Globus pallidus (tissue), 1 donor: Measurements from ENCODE around the gene ITPR2.
A peak's percentile ranks its signal among the peaks of the same experiment; 100 is the strongest.
"Not testable (repeated sequence)": the region's sequence is repeated elsewhere in the genome, so short reads cannot be mapped to it uniquely, and the experiment has no call there.

Source experiments
- DNase-seq: peaks from one replicate; pipeline ENCODE4 v3.0.0-alpha.2; 2015; ENCODE audit warnings: low spot score

Gene ITPR2

DNA sequence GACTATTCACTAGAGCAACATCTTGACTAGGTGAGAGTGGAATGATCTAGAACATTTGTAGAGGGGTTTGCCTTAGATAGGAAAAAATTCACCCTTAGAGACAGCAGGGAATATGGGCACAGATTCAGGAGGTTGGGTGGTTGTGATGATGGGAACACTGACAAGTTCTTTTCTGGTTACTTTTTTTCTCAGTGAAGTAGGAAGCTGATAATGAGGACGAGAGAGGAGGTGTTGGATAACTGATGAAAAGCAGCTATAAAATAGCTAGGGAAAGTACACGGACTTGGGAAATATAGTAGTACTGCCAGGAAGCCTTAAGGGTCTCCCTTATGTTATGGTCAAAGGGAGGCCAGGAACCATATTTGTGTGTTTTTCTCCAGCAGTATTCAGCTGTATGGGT lies 387.1 kb downstream of the ITPR2 start:
- no peak for DNase-seq

DNA sequence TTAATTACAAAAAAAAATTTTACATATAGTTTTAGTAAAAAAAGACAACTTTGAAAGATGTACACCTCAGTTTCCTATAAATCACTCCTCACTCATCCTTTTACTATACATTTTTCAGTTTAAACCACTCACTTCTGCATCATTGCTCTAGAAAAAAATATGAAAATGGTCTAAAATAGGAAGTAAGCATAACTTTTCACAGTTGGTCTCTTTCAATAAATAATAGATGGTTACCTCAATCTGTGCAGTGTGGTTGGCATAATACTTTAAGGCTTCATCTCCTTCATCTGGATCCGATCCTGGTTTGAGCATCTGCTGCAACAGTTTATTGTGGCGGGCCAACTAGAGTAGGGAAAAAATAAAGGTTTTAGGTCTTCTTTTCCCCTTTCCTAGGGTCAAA lies 389.7 kb downstream of the ITPR2 start:
- DNase-seq: no peak

DNA sequence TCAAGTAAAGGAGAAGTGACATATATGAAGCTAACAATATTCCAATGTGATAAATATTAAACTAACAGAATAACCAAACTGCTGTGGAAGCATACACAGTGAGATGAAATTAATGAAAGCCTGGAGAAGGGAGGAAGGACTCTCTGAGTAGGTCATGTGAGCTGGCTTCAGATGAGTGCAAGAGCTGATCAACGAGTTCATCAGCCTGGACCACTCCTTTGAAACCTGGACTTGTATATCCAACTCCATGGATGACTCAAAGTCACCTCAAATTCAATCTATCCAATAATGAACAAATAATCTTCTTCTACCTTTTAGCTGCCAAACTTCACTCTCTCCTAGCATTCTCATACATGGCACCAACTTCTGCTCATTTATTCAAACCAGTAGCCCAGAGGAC lies 391.6 kb downstream of the ITPR2 start:
- no peak for DNase-seq

DNA sequence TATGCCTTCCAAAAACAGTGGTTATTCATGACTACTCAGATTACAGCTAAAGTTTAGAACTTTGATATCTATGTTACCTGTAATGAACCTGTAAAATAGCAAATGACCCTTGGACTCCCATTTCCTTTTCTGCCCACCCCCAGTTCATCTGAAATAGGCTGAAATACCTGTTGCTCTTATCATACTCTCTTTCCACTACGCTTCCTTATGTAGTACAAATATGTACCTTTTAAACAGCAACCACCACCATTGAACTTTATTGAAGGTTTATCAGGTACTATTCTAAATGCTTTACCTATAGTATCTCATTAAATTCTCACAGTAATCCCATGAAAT lies 398.0 kb downstream of the ITPR2 start:
- no peak for DNase-seq

DNA sequence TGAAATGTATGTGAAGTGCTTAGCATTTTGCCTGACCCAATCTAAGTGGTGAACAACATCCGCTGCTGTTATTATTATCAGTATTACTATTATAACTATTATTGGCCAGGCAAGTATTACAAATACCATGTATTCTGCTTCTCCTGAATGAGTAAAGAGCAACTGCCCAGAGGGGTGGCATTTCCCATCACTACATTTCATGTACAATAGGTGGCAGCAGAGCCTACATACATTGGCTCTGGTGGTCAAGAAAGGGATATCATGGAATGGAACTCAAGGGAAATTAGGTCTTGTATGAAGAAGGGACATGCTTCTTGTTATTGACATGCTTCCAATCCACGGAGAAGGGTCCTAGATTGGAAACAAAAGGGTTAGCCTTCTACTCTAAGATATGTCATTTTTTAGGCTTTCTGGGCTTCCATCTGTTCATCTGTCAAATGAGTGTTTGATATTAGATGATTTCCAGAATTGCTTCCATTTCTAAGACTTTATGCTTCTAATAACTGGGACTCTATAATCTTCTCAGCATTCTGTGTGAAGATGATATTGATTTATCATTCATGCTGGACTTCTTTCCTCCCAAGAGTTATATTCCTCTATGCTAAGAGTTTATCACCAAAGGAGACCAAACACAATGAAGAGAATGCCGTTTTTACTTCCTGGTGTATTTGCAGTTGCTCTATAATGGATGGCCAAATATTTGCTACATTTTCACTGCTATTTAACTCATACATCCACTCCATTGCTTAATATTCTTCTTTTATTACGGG lies 398.5 kb downstream of the ITPR2 start:
- peak; percentile 70 for DNase-seq

DNA sequence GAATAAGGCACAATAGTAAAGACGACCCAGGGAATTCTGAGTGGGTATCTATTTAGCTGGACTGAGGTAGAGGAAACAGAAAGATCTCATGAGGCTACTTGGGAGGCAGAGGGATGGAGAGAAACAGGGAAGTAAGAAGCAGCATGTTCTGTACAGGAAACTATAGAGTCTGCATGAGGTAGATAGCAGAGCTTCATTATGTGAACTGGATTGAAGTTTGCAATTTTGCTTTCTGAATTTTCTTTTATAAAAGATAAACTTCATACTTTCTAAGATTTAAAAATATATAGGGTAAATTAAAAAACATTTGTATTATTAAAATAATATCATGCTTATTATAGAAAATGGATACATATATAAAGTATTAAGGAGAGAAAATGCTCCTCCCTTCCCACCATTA lies 399.3 kb downstream of the ITPR2 start:
- DNase-seq: not testable (repeated sequence)

DNA sequence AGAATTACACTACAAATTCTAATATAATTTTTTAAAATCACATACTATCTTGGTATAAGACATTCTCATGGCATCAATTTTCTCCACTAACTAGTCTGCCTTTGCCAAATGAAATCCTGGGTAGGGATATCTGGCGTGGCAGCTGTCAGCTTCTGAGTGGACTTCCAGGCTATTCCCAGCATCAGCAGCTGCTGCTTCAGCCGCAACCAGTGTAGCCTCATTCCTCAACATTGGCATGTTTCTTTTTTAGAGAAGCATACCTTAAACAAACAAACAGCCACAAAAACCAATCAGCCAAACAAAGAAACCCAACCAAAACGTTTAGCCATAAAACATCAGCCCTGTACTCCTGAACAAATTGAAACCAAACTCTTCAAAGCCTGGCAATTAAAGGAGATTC lies 401.8 kb downstream of the ITPR2 start:
- no peak for DNase-seq

DNA sequence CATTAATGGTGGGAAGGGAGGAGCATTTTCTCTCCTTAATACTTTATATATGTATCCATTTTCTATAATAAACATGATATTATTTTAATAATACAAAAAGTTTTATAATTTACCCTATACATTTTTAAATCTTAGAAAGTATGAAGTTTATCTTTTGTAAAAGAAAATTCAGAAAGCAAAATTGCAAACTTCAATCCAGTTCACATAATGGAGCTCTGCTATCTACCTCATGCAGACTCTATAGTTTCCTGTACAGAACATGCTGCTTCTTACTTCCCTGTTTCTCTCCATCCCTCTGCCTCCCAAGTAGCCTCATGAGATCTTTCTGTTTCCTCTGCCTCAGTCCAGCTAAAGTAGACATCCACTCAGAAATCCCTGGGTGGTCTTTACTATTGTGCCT lies 402.4 kb downstream of the ITPR2 start:
- not testable (repeated sequence) for DNase-seq

DNA sequence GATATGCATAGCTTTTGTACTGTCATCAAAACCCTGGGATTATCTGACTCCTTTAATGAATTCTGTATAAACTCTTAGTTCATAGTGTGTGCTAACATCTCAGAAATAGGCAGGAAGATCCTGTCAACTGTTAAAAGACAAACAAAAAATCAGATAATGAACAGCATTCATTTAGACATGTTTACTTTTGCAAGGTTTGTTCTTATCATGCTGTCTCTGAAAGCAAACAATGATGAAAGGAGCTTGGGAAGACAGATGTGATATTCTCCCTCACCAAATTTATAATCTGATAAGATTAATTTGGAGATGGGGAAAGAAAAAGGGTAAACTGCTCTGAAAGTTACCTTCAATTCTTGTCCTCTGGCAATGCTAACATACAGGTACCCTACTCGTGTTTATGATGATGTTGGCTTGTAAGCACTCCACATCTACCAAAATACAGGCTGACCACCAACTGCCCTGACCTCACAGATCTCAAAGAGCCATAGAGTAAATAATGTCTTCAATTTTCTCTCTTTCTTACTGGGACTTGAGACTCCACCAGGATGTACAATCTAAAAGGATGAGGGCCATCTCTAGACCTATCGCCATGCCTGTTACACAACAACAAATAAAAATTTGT lies 403.8 kb downstream of the ITPR2 start:
- no peak for DNase-seq

DNA sequence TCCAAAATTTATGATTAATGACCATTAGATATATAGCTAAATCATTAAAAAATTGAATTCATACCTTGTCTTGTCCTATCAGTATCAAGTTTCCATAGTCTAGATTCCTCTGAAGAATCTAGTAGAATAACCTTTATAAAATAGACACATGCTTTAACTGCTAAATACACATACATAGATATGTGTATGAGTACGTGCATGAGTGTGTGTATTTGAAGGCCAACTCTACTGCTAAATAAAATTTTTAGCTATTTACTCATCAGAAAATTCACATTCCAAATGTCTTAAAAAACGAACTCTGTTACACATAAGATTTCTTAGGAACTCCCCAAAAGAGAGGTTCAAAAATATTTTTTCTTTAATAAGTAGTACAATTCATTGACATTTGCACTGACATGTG lies 404.6 kb downstream of the ITPR2 start:
- no peak for DNase-seq

DNA sequence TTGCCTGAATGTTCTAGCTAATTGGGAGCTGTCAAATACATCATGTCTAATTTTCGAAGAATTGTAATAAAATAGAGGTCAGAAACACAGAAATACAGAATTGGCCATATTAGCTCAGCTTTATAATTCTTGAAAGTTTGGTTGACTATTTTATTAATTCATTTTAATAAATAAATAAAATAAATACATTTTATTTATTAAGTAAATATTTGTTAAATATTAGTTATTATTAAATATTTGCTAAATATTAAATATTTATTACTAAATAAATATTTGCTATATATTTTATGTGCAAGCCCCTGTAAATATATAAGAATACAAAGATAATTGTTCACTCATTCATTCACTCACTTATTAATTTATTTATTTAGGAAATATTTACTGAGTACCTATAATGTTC lies 406.3 kb downstream of the ITPR2 start:
- DNase-seq: no peak

DNA sequence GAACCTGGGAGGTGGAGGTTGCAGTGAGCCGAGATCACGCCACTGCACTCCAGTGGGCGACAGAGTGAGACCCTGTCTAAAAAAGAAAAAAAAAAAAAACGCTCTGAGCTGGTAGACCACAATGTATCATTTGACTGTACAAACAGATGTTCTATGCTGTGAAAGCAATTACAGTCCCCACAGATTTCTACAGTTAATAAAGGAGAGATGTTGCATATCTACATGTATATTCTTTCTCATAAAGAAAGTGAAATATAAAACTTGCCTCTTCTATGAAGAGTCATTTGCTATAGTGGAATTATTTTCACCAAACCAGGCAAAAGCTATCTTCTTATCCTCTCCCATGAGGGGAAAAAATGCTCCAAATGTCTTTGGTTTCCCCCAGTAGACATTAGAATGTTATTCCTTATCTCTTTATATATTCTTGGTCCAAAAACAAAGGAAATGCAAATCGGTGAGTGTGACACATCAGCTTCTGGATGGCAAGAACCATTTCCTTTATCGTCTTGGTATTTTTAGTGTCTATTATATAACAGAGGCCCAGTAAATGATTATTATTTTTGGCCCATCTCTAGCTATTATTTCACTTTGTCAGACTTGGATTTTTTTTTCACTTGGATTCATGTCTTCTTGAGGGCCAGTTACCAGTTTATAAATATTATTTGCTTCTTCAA lies 407.3 kb downstream of the ITPR2 start:
- no peak for DNase-seq

DNA sequence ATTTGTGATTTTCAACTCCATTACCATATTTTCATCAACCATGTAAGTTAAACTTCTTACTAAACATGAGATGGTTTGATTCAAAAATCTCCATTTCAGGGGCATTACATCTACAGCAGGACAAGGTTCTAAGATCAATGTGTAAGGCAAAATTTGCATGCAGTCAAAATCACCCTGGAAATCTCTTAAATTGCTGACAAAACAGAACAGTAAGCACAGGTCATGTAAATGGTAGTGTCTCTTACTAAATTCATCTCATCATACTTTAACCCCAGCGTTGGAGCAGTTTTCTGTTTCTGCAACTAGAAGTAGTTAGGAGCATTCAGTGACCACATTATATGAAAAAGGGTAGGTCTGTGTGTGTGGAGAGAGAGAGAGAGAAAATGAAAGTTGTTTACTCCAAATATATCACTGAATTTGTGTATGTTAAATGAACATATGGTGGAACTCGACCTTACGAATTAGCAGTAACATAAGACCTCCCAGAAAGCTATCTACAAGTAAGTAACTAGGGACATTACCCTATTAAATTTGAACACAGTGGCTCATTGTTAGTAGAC lies 410.1 kb downstream of the ITPR2 start:
- no peak for DNase-seq

DNA sequence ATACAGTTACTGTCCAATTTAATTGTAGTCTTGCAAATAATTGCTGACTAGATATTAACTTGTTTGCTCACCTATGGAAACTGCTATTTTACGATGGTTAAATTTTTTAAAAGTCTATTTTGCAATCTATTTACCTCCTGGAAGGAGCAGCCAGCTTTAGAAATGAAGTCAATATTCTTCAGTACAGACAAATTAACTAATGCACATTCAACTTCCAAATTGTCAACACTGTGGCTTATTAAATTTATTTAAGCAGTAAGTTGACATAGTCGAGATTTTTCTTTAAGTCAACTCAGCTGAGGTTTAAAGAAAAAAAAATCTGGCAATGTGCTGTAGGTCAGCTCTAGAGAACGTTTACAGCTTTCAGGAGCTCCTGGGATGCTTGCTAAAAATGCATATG lies 416.4 kb downstream of the ITPR2 start:
- no peak for DNase-seq

DNA sequence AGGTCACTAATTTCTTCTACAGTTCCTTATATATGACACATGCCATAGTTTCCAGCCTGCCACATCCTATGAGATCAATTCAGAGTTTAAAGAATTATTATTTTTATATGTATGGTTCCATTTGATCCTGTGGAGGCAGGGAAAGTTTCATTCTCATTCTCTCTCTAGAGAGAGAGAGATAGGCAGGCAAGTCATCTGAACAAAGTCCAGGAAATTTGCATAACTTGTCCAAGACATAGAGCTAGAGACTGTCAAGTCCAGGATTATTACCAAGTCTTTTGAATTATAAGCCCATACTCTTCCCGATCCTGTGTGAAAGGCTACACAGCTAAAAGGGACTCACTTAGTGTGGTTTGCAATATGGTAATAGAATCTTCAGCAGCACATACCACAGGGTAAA lies 422.3 kb downstream of the ITPR2 start:
- no peak for DNase-seq

DNA sequence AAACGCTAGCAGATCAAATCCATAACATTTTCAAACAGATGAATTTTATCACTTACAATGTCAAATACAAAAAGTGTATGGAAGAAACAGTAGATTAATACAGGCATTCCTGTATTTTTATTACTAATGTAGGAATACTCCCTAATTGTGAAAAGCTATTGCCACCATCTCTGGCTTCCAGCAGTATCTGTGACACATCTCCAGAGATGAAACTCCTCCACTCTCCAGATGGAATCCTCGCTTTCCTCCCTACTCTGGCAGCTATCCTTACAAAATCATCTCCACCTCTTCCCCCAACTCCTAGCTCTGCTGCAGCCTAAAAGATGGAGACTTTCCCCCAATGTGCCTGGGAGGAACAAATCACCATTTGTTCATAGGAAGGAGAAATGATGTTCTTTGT lies 426.2 kb downstream of the ITPR2 start:
- no peak for DNase-seq

DNA sequence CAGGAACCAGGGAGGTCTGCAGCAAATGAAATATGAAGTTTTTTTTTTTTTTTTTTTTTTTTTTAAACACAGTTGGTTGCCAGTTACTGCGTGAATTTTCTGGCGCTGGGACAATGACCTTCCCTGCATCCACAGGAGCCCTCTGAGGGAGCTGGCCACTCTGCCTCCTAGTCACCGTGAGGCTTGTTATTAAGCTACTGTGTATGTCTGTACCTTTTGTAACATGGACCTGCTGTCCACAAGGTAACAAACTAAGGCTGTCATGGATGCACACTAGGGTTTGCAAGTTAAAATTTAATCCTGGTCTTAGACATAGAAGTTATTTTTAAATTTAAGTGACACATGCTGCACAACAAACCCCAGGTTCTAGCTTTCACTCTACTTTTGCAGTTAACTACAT lies 426.6 kb downstream of the ITPR2 start:
- no peak for DNase-seq

DNA sequence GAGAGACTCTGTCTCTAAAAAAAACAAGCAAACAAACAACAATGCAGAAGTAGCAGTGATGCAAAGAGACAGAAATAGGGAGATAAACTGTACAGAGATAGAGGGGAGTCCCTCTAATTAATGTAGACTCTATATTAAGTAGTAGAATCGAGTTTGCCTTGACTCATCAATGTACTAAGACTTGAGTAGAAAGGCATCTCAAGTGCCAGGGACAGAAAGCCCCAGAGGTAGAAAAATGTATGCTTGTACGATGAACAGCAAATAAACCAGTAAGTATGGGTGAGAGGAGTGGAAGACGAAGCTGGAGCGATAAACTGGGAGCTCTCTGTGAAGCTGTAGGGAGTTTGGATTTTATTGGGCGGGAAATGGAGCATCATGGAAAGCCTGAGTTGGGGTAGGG lies 429.4 kb downstream of the ITPR2 start:
- DNase-seq: no peak

DNA sequence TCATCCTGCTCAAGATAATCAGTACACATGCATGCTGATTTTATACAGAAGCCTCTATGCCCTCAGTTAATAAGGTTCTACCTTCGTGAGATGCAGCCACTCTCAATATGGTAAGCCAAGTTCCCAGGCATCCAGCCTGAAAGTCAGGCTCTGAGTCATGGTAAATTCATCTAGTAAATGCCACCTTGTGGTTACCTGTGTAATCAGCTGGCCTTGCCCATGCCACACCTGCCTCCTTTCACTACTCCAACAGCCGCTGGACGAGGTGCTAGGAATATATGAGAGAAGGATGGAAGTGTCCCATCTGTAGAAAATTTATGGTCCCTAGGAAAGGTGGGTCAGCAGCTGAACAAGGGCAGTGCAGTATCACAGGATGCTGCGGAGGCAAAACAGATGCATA lies 430.3 kb downstream of the ITPR2 start:
- no peak for DNase-seq

DNA sequence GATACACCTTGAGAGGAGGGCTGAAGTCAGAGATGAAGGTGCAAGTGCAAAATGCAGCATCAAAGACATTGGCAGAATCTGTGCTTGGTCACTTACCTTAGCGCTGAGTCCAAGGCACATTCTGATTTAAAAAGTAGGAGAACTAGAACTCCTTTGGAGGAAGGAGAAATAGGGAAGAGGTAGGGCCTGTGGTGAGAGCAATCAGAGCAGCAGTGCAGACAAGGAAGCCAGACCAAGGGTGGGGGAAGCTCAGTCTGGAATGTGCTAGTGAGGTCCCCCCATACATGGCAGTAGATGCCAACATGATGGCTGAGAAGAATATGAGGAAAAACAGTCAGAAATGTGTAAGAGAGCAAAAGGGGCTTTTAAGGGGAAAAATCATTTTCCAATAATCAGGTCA lies 431.1 kb downstream of the ITPR2 start:
- DNase-seq: peak; percentile 38

DNA sequence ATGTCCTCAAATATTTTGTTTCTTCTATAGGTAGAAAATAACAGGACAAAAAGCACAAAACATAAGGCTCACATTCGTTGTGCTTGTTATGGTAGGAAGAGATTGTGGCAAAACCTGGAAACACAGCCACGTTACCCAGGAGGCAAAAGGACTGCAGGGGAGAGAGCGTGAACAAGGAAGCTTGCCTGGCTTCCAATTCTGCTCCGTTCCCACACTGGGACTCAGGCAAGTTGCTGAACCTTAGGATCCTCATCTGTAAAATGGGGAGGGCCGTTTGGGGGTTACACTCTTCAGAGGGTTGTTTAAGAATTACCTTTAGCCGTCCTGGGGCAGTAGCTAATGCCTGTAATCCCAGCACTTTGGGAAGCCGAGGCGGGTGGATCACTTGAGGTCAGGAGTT lies 432.4 kb downstream of the ITPR2 start:
- DNase-seq: no peak

DNA sequence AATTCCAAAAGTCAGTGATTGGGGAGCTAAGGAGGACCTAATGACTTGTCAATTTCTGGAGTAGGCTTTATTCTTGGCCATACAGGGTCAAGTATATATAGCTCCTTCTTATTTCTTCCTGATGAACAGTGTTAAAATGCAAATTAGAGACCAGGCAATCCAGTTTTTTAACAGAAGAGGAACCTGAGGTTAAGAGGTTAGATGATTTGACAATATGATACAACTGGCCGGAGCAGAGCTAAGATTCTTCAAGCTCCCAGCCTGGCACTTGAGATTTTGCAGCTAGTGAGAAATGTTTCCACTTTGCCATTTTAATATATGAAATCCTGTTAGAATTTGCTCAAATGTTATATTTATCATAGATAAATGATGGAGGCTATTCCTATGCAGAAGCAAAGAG lies 433.6 kb downstream of the ITPR2 start:
- no peak for DNase-seq

DNA sequence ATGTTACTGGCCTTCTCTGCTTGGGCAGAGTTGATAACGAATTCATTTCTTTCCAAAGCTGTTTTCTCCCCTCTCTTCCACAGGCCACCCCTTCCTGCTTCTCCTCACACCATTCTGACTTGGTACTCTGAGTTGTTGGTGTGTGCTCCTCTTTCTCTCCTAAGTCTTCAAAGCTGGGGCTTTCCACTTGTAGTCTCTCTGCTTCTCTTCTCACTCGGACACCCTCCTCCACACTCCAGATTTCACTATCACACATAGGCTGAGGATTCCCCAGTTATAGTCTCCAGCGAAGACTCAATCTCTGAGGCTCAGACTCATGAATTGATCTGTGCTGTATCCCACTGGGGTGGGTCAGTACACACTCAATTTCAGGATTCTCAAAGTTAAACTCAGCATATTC lies 436.6 kb downstream of the ITPR2 start:
- no peak for DNase-seq
